Activated CD4-positive, CD25-positive, alpha-beta regulatory T cell treated with anti-CD3 and anti-CD28 coated beads, Interleukin-2, amount 50 U/mL, for 16 hours (primary cell): ENCODE results near the gene CDHR1.

Experiments used
- DNase-seq: peaks from one replicate; pipeline ENCODE4 v3.0.0-alpha.2; 2020; ENCODE audit warnings: low read depth, low spot score

Gene CDHR1

GRCh38 chr10:84230359-84230758, 36.0 kb downstream of the CDHR1 start:
- no peak for DNase-seq

- no peak for DNase-seq
Measured at GRCh38 chr10:84232376-84232775, 38.0 kb downstream of the CDHR1 start.

GRCh38 chr10:84233940-84234339, 39.6 kb downstream of the CDHR1 start:
- DNase-seq: no peak

GRCh38 chr10:84234479-84234878, 40.1 kb downstream of the CDHR1 start:
- DNase-seq: no peak

- no peak for DNase-seq
Measured at GRCh38 chr10:84235096-84235495, 40.8 kb downstream of the CDHR1 start.

GRCh38 chr10:84236807-84237198, 42.5 kb downstream of the CDHR1 start:
- no peak for DNase-seq

- no peak for DNase-seq
Measured at GRCh38 chr10:84237199-84238051, 43.1 kb downstream of the CDHR1 start.

- no peak for DNase-seq
Measured at GRCh38 chr10:84238909-84239308, 44.6 kb downstream of the CDHR1 start.

GRCh38 chr10:84241185-84241790, 47.0 kb downstream of the CDHR1 start, which contains the start of gene LRIT1:
TSS of gene LRIT1 (minus strand) at chr10:84241546. CDS start at chr10:84241439, 107 bp downstream.
- no peak for DNase-seq

- no peak for DNase-seq
Measured at GRCh38 chr10:84243759-84244158, 49.4 kb downstream of the CDHR1 start.

- no peak for DNase-seq
Measured at GRCh38 chr10:84244651-84245270, 50.4 kb downstream of the CDHR1 start, which contains the start of gene RGR. TSS of gene RGR (plus strand) at chr10:84245053. CDS start at chr10:84245091, 38 bp downstream.

- no peak for DNase-seq
Measured at GRCh38 chr10:84247496-84247895, 53.2 kb downstream of the CDHR1 start.

GRCh38 chr10:84248794-84249193, 54.5 kb downstream of the CDHR1 start:
- DNase-seq: no peak

GRCh38 chr10:84254552-84255478, 60.5 kb downstream of the CDHR1 start:
- no peak for DNase-seq

GRCh38 chr10:84256510-84257342, 62.4 kb downstream of the CDHR1 start:
- no peak for DNase-seq

- DNase-seq: no peak
Measured at GRCh38 chr10:84257343-84258020, 63.1 kb downstream of the CDHR1 start.

- no peak for DNase-seq
Measured at GRCh38 chr10:84258034-84258695, 63.8 kb downstream of the CDHR1 start.

GRCh38 chr10:84261236-84261915, 67.0 kb downstream of the CDHR1 start:
- no peak for DNase-seq
